ENCODE data around the gene SCG2. TPM values are rescaled to one million over a fixed set of nuclear protein-coding genes. Genes with fewer than 3 reads are reported as not detected.
A peak's percentile ranks its signal among the peaks of the same experiment; 100 is the strongest.
"Not testable (repeated sequence)": the region's sequence is repeated elsewhere in the genome, so short reads cannot be mapped to it uniquely, and the experiment has no call there.

Gene SCG2
- total RNA-seq, 1 donor from 2014 or later, result 0.20 TPM

DNA sequence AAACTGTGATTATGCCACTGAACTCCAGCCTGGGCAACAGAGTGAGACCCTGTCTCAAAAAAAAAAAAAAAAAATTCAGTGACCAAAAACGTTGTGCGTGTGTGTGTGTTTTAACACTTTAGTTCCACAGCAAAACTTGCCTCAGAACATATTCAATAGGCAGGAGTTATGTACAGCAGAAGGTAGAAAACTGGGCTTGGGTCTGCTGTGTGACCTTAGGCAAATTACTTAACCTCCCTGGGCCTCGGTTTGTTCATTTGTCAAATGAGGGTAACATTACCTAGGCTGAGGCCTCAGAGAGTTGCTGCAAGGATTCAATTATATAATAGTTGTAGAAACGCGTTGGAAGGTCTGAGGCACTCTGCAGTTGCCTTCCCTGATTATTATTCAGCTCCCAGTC, 10.3 kb upstream of the SCG2 start:
- no peak for DNase-seq

DNA sequence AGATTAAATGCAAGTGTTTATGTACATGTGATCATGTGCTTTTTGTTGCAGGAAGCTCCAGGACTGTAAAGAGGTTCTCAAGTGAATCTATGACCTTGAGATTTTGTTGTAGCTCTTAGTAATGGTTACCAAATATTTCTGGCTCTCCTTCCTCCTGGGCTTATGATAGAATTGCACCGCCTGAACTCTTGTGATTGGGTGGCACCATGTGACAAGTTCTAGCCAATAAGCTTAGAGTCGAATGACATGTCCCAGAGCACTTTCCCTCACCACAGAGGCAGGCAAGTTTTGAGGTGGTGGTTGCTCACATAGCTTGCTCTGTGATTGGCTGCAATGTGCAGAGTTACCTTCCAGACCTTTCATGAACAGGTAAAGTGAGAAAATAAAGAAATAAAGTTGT, 8.9 kb upstream of the SCG2 start:
- DNase-seq, result no peak

DNA sequence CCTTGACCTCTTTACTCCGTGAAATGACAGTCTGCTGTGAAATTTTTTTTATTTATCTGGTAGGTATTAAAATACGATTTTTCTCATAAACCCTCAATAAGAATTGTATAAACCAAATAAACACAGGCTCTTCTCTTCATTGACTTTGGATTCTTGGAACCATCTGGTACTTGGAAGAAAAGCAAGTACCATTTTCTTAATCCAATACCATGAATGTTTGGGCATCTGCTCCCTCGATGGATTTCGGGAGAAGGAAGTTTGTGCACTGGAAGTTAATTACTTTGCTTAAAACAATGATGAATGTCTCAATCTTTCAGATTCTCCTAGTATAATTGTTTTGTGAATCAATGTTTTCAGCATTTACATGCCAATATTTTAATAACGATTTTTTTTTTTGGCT, 5.3 kb upstream of the SCG2 start:
- DNase-seq, result no peak

DNA sequence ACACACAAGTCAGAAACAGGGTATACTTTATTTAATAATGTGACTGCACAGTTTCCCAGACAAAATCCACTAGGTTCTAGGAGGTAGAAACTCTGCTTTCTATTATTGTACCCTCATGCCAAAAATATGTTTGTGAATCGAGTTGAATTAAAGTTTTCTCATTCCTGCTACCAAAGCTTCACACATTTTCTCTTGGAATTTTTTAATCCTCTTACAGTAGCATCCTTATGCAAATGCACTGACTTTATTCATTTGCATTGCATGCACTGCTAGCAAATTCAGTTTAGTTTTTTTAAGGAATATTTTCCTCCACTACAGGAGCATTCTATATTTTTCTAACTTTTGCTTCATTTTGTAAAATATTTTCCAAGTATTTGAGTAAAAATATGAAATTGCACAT, 4.8 kb upstream of the SCG2 start:
- DNase-seq, result no peak

DNA sequence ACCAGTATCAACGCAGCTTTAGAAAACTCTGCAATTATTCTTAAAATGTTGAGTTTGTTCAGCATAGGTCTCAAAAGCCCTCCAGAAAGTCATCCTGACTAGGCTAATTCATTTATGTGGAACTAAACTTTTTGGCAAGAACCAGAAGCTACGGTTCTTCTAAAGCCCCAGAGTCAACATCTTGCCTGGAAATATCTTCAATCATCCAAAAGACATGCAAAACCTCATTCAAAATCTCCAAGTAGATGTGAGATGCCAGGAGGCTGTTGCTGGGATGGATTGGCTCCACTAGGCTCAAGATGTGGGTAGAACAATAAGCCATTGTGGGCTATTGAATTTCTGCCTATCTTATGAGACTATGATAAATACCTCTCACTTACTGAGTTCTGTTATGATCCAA, 2.1 kb upstream of the SCG2 start:
- DNase-seq, result no peak

DNA sequence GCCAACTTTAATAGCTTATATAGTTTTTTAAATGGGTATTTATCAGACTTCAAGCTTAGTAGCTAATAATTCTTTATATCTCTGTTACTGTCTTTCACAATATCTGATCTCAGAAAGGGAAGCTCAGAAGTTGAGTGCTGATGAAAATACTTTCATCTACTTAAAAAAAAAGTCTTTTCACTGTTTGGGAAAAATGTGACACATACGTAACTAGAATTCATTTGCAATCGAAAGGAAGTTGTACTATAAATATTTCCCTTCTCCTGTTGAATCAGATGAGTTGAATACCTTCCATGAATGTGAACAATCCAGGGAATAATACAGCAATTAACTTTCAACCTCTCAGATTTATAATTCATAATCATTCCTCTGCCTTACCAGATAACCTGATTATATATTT, 811 bp upstream of the SCG2 start:
- no peak for DNase-seq

DNA sequence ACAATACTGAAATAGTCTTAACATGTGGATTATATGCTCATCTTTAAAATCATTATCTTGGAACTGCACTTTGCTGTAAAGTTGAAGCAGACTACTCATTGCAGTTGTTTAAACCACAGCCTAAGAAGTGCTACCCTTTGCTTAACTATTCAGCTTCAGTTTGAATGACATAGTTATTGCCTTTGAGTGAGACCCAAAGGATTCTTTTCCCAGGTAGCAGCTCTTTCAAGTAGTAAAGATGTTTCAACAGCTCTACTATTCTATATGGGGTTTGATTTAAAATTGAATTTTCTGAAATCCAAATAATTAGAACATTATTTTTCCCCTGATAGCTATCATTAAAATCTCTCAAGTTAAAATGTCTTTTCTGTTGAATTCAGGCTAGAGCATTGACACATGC, 1.1 kb downstream of the SCG2 start:
- no peak for DNase-seq

DNA sequence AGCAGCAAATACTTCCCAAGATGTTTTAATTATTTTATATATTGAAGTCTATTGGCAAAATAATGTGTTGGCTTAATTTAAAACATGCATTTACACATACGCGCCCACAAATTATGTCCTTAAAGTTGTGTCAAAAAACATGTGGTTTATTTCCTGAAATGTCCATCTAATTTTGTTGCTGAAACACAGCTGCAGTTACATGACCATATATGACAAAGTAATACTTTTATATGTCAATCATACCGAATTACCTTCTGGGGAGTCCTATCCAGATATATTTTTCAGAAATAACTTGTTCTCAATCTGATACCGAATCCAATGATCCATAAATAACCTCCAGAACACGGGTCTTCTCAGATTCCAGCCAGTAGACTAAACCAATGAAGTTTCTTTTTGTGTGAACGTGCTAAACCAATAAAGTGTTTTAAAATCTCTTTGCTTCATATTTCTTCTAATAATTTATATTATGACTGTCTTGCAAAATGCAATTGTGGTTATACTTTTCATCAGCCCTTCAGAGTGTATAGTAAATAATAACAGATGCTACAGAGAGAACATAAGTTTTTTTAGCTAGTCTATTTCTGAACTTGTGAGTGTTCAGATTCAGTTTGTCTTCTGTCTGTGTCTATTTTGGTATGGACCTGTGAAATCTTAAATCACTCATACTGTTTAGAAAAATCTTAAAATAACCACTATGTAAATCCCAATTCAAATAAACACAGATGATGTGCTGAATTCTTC, 2.4 kb downstream of the SCG2 start:
- no peak for DNase-seq

DNA sequence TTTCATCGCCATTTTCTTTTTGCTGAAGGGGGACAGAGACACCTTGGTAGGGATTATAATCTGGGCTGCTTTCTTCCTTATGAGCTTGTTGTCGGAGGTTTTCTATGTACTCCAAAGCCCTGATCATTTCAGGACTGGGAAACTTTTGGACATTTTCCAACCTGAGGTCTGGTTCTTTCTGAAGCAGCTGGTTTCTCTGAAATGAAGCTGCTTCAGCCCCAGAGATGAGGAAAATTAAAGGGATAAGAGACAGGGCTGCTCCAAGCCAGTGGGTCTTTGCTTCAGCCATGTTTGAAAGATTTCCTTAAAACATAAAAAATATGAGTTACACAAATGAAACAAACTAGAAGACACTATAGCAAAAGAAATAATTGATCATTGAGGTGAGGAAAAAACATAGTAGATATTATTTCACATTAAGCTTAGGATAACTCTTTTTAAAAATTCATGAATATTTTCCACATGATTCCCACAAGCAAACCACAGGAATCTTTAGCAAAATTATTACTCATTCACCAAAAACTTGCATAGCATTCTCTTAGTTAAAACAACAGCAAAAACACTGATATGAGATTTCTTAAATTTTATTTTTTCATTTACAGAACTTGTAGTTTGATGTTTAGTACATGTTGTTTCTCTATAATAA, 3.0 kb downstream of the SCG2 start:
- DNase-seq, result no peak

DNA sequence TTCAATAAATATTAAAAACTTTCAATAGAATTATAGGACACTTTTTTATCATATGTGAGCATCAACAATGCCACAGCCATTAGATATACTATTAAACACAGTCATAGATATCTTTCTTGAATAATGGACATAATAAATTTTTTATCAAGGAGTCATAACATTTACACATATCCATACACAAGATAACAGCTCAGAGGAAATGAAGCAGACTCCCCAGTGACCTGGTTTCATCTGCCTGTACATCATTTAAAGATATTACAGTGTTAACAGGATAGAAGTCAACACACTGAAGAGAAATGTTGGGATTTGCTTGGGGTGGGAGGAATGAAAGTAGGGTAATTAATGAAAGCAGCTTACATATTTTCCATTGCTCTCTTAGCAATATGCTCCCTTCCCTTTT, 5.1 kb downstream of the SCG2 start:
- DNase-seq, result no peak

DNA sequence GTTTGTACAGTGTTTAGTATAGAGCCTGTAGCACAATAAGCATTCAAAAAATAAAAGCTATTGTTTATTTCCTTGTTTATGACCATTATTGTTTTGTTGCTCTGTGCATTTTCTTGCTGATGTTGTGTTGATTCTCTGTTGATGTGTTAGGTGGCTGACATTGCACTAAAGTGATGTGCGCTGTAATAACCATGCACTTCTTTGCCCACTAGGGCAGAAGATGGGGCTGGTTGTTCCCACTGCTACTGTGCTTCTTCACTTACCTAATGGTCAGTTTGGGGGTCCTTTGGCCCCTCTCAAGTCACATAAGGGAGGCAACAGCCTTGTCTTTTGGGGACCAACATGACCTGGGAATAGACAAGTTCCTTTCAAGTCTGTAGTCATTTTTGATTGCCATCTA, 6.0 kb downstream of the SCG2 start:
- no peak for DNase-seq

DNA sequence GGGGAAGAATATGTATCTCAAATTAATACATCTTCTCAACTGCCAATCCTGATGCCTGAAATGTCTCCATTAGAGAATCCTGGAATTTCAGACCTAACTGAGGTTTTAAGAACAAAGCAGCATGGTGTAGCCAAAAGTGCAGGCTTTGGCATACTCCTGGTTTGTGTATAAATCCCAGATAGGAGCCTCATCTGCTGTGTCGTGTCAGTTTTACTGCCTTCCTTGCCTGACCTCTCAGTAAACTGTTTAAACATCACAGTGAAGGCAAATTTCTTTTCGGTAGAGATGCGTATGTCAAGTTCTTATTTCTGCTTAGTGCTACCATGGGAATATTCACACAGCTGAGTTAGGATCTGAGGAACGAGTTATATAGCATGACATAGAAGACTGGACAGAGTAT, 7.3 kb downstream of the SCG2 start:
- DNase-seq, result no peak

DNA sequence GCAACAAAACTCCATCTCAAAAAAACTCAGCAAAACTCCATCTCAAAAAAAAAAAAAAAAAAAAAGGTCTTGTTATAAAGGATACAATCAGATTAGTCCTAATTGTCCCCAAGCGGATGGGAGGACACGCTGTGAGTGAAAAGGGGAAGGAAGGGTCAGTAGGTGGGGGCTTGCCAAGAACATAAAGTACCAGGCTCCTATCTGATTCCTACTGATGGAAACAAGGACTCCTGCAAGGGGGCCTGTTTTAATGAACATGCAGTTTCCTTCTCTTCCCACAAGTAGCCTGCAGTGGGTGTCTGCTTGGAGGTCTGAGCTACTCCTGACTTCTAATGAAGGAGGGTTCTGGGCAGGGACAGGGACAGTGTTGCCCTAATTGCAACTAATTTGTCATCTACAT, 7.9 kb downstream of the SCG2 start:
- DNase-seq, result no peak

DNA sequence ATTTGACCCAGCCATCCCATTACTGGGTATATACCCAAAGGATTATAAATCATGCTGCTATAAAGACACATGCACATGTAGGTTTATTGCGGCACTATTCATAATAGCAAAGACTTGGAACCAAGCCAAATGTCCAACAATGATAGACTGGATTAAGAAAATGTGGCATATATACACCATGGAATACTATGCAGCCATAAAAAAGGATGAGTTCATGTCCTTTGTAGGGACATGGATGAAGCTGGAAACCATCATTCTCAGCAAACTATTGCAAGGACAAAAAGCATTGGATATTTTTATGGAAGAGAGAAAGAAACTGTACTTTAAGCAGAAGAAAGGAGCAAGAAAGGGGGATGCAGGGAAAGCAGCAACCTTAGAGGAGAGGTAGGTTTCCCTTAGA, 9.5 kb downstream of the SCG2 start:
- DNase-seq, result not testable (repeated sequence)

DNA sequence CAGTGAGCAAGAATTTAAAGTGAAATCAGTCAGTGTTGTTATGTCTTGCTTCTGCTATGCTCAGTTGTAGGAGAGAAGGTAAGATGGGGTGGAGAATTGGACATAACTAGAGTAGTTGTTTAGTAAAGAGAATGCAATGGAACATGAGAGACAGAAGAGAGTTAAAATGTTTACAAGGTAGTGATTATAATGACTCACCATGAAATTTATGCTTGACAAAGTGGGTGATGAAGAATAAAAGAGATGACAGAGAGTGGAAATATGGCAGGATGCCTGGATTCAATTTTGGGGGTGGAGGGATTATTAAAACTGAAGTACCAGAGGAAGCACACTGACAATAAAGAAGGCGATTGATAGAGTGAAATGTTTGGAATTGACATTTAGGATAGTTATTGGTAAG, 10.6 kb downstream of the SCG2 start:
- DNase-seq, result no peak

DNA sequence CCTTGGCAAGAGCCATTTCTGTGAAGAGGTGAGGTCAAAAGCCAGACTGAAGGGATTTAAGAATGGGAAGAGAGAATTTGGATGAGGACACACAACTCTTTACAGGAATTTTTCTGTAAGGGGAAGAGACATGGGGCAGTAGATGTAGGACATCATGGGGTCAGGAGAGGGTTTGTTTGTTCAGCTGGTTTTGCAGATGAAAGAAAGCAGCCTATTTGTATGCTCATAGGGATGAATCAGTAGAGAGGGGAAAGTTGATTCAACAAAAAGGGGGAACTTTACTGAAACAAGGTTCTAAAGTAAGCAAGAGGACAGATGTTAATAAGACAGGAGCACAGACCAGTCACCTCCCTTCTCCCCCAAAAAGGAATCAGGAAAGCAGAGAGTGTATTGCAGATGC, 11.2 kb downstream of the SCG2 start:
- no peak for DNase-seq

DNA sequence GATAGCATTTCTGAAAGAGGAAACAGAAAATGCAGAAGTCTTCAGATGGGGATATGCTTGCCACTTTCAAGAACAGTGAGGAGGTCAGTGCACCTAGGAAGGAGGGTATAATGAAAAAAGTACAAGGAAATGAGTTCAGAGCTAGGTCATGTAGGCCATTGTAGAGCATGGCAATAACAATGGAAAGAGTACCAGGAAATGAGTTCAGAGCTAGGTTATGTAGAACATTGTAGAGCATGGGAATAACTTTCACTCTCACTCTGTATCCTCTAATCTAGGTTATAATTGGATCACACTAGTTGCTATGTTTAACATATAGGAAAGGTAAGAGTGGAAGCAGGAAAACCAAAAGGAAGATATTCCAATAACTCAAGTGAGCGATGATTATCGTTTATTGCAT, 12.3 kb downstream of the SCG2 start:
- DNase-seq, result no peak

DNA sequence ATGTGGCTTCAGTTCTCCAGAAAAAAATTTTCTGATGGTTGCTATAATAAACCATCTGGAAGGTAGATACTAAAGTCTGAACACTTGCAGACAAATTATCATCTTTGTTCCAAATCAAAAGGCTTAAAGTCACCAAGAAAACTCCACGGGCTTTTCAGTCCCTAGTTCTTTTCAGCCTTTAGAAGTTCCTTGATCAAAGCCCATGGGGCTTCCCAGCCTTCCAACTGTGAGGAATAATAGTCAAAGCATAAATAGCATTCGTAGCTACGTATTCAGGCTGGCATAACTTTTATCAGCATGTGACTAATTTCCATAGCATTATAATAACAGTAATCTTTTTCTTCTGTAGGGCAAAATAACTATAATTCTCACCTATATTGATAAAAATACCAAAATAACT, 13.9 kb downstream of the SCG2 start:
- no peak for DNase-seq

DNA sequence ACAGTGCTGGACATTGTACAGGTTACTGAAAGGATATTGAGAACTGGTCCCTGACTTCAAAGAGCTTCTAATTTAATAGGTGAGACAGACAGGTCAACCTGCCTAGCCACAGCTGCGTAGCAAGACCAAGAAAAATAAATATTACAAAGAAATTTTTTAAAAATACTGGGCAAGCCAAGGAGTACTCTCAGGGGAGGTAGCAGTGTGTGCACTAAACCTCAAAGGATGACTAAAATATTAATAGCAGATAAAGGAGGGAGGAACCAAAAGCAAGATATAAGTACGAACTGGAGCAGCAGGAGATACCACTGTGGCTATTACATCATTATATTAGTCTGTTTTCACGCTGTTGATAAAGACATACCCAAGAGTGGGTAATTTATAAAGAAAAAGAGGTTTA, 14.9 kb downstream of the SCG2 start:
- DNase-seq, result no peak

DNA sequence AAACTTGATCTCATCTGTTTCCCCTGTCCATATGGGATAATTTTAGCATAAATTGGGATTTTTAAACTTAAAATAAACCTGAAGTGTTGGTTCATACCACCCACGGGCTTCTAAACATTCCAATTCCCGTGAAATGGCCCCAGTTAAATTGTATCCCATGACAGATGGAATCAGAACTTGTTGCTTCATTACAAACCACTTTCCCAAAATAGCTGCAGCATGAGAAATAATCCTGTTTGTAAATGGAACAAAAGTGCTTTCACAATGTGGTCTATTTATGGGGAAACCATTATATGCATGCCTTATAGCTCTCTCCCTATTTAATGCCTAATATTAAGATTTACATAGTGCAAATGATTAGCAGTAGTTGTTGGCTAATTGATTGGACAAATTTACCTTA, 15.9 kb downstream of the SCG2 start:
- no peak for DNase-seq

DNA sequence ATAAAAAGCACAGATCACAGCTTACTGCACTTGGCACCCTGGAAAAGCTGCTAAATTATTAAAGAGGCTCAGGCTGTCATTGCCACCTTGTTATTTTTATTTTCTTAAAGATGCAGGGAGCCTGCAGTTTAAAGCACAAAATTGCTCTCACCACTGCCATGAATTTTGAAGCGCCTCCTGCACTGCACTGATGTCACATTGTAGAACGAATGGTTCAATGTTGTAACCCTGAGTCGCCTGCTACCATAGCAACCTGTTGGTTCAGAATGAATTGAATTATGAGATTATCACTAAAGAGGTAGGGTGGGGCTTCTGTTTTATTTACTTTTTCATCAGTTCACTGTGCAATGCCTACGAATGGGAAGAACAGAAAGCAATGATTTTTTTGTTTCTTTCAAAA, 16.5 kb downstream of the SCG2 start:
- no peak for DNase-seq

DNA sequence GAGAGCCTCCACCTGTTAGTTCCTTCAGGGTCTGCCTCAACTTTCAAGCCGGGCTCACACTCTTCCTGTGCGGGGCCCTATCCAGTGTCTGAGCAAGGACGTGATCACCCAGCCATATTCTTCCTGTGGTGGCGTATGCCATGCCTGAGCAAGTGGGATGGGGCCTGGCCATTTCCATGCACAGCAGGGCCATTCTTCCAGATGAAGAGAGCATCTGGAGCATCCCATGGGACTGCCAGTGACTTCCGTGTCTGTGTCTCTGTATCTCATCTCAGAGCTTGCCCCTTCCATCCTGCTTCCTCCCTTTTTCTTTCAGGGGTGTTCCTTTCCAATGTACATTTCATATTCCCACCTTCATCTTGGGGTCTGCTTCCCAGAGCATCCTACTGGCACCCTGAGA, 20.2 kb downstream of the SCG2 start:
- no peak for DNase-seq

DNA sequence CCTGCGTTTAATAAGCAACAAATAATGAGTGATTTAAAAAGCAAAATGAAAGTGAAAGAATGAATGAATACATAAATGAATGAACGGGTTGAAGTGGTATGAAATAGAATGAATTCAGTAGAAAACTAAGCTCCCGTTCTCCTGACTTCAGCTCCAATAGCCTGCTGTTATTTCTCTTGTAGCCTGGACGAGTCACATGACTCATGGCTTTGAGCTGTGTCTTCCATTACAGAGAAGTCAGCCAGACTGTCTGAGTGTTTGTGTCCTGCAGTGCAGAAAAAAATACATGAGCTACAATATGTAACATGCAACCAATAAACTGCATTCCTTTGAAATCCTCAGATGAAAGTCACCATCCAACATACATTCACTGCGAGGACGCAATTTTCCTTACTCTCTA, 21.2 kb downstream of the SCG2 start:
- DNase-seq, result peak; percentile 35

DNA sequence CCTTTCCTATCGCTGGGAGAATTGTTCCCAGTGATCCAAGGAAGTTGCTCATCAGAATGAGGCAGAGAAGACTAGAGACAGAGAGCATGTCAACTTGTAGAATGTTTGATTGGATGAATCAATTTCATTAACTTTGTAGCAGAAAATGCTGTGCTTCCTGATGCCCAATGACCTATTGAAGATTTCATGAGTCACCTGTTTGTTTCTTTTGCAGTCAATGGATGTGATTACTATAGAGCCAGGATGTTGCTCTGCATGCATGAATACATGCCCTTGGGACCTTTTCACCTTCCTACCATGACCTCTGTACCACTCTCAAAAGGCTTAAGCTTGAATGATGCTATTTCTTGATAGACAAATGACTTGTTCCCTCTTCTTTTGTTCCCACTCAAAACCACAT, 23.3 kb downstream of the SCG2 start:
- no peak for DNase-seq

DNA sequence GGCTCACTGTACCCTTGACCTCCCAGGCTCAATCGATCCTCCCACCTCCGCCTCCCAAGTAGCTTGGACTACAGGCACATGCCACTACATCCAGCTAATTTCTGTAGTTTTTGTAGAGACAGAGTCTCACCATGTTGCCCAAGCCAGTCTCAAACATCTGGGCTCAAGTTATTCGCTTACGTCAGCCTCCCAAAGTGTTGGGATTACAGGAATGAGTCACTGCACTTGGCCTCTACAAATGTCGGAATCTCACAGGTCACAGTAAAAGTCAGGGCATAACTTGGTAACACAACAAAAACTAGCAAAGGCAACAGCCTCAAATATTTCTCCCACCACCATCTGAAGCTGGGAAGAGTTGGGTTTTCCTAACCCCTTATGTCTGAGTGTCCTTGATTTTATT, 25.3 kb downstream of the SCG2 start:
- no peak for DNase-seq
